ENCODE measurements around the gene SV2B. TPM values are rescaled to one million over a fixed set of nuclear protein-coding genes. Genes with fewer than 3 reads are reported as not detected.

Gene SV2B
- total RNA-seq, 1 experiment from 2014 or later, result not detected

DNA sequence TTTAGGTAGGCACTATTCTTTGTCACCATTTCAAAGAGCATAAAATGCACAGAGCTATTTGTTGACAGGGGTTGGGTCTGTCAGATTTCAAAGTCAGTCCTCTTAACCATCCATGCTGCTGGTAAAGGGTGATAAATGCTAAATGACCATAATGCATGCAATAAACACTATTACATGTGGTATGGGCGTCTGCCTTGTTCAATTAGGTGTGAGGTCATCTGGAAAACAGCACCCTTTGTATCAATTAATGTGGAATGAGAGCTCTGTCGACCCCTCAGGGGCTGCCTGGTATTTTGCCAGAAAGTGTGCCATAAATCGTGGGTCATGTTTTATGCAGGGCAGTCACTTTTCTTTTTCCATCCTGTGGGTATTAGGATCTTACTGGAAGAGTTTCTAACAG is 235.6 kb downstream of the SV2B start:
- POLR2A ChIA-PET, result no interaction called here
- H3K36me3 ChIP-seq (ENCODE audit: control insufficient read depth in 1 of 2, insufficient read depth in 2 of 2, low read length in 2 of 2), result no peaks in the 10 kb centered on the region

More for the DNA sequence above, 235.6 kb downstream of the SV2B start:
- DNase-seq (ENCODE audit: low read depth, low spot score) (no peak), ATAC-seq (no peak)
- no peak overlapping the region for H3K27ac ChIP-seq (ENCODE audit: low read depth, low read length)
- H3K9me3 ChIP-seq (ENCODE audit: control insufficient read depth in 1 of 2, insufficient read depth in 1 of 2, low read depth in 1 of 2, low read length in 2 of 2), result no peaks in the 10 kb centered on the region
- H3K4me3 ChIP-seq (replicated peaks in 1 of 2; ENCODE audit: low read depth in 1 of 2, low read length in 2 of 2), result no peak overlapping the region
- H3K9ac ChIP-seq (ENCODE audit: low read length), result no peak overlapping the region
- no peak for TF ChIP-seq JUND (IDR thresholded peaks at IDR 0.05)
- TF ChIP-seq, protein P1, sequence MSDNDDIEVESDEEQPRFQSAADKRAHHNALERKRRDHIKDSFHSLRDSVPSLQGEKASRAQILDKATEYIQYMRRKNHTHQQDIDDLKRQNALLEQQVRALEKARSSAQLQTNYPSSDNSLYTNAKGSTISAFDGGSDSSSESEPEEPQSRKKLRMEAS (IDR thresholded peaks at IDR 0.05), result no peak
- no peak for TF ChIP-seq EZH2 (IDR thresholded peaks at IDR 0.05)
- TF ChIP-seq SIN3A (IDR thresholded peaks at IDR 0.05; ENCODE audit: low read depth), result no peak
- TF ChIP-seq ZNF274 (IDR thresholded peaks at IDR 0.05; ENCODE audit: low read depth, low read length), result no peak
- TF ChIP-seq POLR2A (IDR thresholded peaks at IDR 0.05; ENCODE audit: borderline replicate concordance, extremely low read depth, insufficient read depth, insufficient read length), result no peak
- TF ChIP-seq SP1 (IDR thresholded peaks at IDR 0.05; ENCODE audit: low read depth), result no peak
- no peak for TF ChIP-seq TCF7L2 (IDR thresholded peaks at IDR 0.05; ENCODE audit: borderline replicate concordance, extremely low read depth, insufficient read depth, insufficient read length)
- no peak for TF ChIP-seq ELF1 (IDR thresholded peaks at IDR 0.05; ENCODE audit: borderline replicate concordance, low read depth)
- TF ChIP-seq RAD21 (IDR thresholded peaks at IDR 0.05; ENCODE audit: low read depth), result no peak
- TF ChIP-seq, protein P2, sequence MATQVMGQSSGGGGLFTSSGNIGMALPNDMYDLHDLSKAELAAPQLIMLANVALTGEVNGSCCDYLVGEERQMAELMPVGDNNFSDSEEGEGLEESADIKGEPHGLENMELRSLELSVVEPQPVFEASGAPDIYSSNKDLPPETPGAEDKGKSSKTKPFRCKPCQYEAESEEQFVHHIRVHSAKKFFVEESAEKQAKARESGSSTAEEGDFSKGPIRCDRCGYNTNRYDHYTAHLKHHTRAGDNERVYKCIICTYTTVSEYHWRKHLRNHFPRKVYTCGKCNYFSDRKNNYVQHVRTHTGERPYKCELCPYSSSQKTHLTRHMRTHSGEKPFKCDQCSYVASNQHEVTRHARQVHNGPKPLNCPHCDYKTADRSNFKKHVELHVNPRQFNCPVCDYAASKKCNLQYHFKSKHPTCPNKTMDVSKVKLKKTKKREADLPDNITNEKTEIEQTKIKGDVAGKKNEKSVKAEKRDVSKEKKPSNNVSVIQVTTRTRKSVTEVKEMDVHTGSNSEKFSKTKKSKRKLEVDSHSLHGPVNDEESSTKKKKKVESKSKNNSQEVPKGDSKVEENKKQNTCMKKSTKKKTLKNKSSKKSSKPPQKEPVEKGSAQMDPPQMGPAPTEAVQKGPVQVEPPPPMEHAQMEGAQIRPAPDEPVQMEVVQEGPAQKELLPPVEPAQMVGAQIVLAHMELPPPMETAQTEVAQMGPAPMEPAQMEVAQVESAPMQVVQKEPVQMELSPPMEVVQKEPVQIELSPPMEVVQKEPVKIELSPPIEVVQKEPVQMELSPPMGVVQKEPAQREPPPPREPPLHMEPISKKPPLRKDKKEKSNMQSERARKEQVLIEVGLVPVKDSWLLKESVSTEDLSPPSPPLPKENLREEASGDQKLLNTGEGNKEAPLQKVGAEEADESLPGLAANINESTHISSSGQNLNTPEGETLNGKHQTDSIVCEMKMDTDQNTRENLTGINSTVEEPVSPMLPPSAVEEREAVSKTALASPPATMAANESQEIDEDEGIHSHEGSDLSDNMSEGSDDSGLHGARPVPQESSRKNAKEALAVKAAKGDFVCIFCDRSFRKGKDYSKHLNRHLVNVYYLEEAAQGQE (IDR thresholded peaks at IDR 0.05; ENCODE audit: low read depth), result no peak
- no peak for TF ChIP-seq EGR1 (IDR thresholded peaks at IDR 0.05; ENCODE audit: low read depth)
- no peak for TF ChIP-seq FOSL1 (IDR thresholded peaks at IDR 0.05; ENCODE audit: low read depth)
- no peak for TF ChIP-seq ZFX (IDR thresholded peaks at IDR 0.05)
- no peak for TF ChIP-seq YY1 (IDR thresholded peaks at IDR 0.05; ENCODE audit: extremely low read depth, insufficient replicate concordance, low read depth, low read length)
- H3K9me2 ChIP-seq (ENCODE audit: insufficient read depth), result no peaks in the 10 kb centered on the region
- H3K79me2 ChIP-seq (ENCODE audit: insufficient read depth, low read length), result no peaks in the 10 kb centered on the region
- H3K27me3 ChIP-seq (ENCODE audit: insufficient read depth, low read length), result peaks cover 31% of the 10 kb centered on the region
- H4K20me1 ChIP-seq (ENCODE audit: insufficient read depth), result no peaks in the 10 kb centered on the region
- BruUV-seq (replicated peaks), result no TSS peak
- no peak overlapping the region for H2AFZ ChIP-seq (ENCODE audit: low read depth, low read length, poor library complexity, severe bottlenecking)
- ChIA-PET CTCF (no interaction called here), RAD21 (ENCODE audit: low non-redundant PET in 1 of 2, low total read pairs in 2 of 2, uncharacterized antibody in 2 of 2, unreplicated experiment in 2 of 2) (no interaction called here)
- H3K4me2 ChIP-seq (ENCODE audit: low read length), result no peak overlapping the region
- H3K4me1 ChIP-seq (ENCODE audit: control insufficient read depth in 1 of 2, insufficient read depth in 2 of 2, low read length in 2 of 2), result no peaks in the 10 kb centered on the region
- intact Hi-C loops (cut with micrococcal nuclease), result no loop called here
